Dermis blood vessel endothelial cell (primary cell): Measurements from ENCODE around the gene ATAD3B. TPM values are rescaled to one million over a fixed set of nuclear protein-coding genes. Genes with fewer than 3 reads are reported as not detected.
"Not testable (repeated sequence)": the region's sequence is repeated elsewhere in the genome, so short reads cannot be mapped to it uniquely, and the experiment has no call there.

Experiments used
- DNase-seq: peaks from one replicate; pipeline ENCODE4 v3.0.0; 2010
- total RNA-seq: library from RNA; depleted of rRNA; stranded (reverse); fragments of >200 nt; gene quantifications from 2 replicates; pipeline ENCODE4 v1.2.3, GENCODE V29; 2014

Gene ATAD3B
- total RNA-seq, 1 donor from 2014 or later: 15.0 TPM

DNA sequence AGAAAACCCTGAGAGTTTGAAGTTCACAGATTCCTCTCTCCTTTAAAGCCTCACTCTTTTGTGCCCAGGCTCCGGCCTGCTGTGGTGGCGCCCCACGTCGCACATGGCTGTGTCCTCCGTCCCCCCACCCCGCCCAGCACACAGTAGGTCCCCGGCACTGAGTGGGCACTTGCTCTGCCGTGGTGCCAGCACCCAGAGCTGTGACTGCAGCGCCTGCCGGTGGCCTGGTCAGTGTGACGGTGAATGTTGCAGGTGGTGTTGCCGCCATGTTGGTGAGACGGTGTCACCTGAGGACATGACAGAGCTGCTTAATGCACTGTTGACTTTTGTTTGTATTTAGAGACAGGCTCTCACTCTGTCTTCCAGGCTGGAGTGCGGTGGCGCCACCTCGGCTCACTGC, 18.7 kb upstream of the ATAD3B start:
- no peak for DNase-seq

GRCh38 chr1:1454286-1455056, 17.1 kb upstream of the ATAD3B start:
- not testable (repeated sequence) for DNase-seq

- DNase-seq: no peak
Observed at GRCh38 chr1:1455366-1455884, 16.1 kb upstream of the ATAD3B start.

DNA sequence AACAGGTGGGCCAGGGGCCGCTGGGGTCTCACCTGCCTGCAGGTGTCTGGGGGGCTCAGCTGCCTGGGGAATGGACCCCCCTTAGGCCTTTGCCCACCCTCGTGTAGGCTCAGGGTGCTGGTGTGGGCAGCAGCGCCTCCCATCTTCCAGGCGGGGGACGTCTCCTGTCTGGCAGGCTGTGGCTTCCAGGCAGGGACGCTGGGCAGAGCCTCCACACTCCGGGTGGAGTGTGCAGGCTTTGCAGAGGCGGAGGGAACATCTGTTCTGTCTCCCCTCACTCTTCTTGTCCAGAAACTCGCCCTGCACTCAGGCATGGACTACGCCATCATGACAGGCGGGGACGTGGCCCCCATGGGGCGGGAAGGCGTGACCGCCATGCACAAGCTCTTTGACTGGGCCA, 15.6 kb upstream of the ATAD3B start:
- not testable (repeated sequence) for DNase-seq

- DNase-seq: not testable (repeated sequence)
Observed at GRCh38 chr1:1456683-1457255, 14.8 kb upstream of the ATAD3B start.

DNA sequence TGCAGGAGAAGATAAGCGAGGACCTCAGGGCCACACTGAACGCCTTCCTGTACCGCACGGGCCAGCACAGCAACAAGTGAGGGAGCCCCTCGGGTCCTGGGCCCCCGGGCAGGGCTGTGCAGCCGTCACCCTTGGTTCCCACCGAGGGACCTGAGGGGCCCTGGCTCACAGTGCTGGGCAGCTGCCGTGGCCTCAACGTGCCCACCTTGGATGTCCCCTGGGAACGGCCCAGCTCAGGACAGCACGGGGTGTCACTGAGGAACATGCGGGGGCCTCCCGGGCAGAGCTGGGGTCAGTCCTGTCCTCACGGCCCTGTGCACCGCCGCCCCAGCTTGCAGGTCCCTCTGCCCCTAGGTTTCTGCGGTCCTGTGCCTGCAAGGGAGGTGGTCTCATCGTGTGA, 12.4 kb upstream of the ATAD3B start:
- not testable (repeated sequence) for DNase-seq

DNA sequence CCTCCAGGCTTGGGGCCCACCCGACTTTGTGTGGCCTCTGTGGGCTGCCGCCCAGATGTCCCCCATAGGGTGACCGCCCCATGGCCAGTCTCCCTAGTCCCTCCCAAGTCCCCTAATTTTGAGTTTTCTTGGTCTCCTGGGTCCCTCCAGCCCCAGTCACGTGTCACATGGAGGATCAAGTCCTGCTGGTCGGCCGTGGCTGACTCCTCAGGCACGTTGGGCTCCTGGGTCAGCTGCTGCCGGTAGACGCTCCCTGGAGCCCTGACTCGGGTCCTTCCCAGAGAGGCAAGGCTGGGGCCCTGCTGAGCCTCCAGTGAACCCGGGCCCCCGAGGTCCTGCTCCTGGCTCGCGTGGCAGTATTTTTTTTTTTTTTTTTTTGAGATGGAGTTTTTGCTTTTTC, 11.9 kb upstream of the ATAD3B start:
- DNase-seq: not testable (repeated sequence)

DNA sequence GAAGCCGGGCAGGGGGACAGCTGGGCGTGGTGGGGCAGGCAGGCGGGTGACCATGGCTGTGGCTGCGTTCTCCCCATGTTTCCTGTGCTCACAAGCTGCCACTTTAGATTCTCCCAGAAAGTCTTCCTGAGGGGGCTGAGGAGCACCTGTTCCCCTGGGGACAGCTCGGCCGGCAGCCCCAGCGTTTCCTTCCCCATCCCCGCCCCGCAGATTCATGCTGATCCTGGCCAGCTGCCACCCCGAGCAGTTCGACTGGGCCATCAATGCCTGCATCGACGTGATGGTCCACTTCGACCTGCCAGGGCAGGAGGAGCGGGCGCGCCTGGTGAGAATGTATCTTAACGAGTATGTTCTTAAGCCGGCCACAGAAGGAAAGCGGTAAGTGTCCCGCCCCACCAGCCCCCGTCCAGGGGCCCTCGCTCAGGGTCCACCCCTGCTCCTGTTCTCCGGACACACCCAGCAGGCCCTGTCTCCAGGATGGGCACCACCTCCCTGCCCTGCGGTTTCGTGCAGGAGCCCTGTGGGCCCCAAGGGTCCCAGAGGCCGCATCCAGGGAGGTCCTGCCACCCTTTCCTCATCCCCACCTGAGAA, 10.9 kb upstream of the ATAD3B start:
- DNase-seq: no peak

DNA sequence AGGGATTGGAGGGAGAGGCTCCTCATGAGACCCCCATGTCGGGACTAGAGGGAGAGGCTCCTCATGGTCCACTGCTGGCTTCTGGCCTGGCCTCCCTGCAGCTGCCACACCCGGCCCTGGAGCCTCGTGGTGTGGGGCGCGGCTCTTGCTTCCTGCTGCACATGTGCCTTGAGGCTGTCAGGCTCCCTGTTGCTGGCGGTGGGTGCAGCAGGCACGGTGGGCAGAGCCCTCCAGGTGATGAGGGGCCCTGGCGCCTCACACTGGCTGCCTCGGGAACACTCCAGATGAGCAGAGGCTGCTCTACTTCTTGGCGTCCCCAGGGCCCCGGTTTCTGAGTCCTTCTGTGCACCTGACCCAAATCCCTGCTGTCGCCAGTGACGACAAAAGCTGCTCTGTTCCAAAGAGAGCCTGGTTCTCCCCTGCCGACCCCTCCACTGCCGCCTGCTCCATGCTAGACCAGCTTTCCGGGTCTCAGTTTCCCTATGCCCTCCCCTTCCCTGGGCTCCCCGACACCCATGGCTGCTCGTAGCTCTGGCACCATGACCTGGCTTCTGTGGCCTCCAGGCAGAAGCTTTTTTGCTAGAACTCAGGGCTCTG, 9.7 kb upstream of the ATAD3B start:
- DNase-seq: no peak

- no peak for DNase-seq
Observed at GRCh38 chr1:1462318-1462966, 9.1 kb upstream of the ATAD3B start.

DNA sequence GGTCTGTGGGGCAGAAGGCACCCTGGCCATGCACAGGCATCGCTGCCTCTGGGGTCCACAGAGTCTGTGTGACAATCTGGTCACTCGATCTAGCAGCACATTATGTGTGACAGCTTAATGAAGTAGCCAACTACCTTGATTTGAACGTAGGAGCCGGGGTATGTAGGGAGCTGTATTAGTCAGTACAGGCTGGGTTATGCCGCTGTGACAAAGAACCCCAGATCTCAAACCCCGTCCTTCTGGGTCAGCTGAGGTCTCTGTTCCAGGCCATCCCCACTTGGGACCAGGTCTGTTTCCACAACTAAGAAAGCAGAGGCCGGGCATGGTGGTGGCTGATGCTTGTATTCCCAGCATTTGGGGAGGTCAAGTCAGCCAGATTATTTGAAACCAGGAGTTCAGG, 8.3 kb upstream of the ATAD3B start:
- DNase-seq: no peak

DNA sequence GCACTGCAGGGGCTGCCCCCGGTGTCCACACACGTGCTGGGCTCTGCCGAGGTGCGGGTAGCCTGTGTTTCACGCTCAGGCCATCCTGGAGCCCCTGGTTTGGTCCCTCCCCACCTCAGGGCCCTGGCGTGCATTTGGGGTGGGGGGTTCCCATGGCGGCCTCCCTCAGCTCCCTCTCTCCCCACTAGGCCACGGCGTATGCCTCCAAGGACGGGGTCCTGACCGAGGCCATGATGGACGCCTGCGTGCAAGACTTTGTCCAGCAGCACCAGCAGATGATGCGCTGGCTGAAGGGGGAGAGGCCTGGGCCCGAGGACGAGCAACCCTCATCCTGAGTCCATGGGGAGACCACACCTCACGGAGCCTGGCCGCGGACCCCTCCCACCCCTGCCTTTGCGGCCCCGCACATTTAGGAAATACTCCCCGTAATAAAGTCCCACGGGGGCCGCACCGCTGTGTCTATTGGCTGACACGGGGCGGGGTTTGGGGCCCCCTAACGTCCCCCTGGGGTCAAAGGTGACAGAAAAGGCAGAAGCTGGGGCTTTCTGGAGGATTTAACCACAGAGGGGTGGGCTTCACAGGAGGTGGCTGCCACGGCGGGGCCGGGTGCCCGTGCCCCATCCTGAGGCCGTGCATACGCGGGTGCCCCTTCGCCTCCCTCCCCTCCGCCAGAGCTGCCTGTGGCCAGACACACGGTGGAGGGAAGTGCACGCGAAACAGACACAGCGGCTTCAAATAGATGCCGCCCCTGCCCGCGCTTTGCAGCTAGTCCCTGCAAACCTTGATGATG, 3.2 kb upstream of the ATAD3B start:
- DNase-seq: not testable (repeated sequence)

GRCh38 chr1:1470626-1471388, 758 bp upstream of the ATAD3B start:
- no peak for DNase-seq

- DNase-seq: peak; percentile 9
Observed at GRCh38 chr1:1472053-1472876, 700 bp downstream of the ATAD3B start.

- DNase-seq: not testable (repeated sequence)
Observed at GRCh38 chr1:1476011-1476410, 4.4 kb downstream of the ATAD3B start.

DNA sequence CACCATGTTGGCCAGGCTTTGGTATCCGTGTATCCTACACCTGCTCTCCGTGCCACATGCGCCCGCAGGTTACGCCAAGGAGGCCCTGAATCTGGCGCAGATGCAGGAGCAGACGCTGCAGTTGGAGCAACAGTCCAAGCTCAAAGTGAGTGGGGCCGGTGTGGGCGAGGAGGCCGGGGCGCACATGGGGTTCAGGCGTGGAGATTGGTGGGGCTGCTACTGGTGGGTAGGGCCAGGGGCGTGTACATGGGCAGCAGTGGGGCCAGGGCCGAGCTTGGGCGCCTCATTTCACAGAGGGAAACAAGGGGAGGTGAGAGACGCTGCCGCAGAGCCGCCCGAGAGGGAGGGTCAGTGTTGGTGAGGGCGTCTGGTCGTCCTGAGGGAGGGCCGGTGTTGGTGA, 5.6 kb downstream of the ATAD3B start:
- no peak for DNase-seq

GRCh38 chr1:1479547-1480487, 8.3 kb downstream of the ATAD3B start:
- DNase-seq: no peak

GRCh38 chr1:1480488-1480867, 8.9 kb downstream of the ATAD3B start:
- not testable (repeated sequence) for DNase-seq

- DNase-seq: not testable (repeated sequence)
Observed at GRCh38 chr1:1481811-1482210, 10.2 kb downstream of the ATAD3B start.
